H7 (cell line): Measurements from ENCODE around the gene OR8K1. TPM values are rescaled to one million over a fixed set of nuclear protein-coding genes. Genes with fewer than 3 reads are reported as not detected.
A peak's percentile ranks its signal among the peaks of the same experiment; 100 is the strongest.

ENCODE experiments used
- DNase-seq: peaks from one replicate; pipeline ENCODE4 v3.0.0; 2012
- H3K27me3 ChIP-seq: 2 replicates; pipeline ENCODE4 v1.6.0; 2011; ENCODE audit warnings: mild to moderate bottlenecking, low read length; ENCODE audit not compliant: control insufficient read depth, insufficient read depth
- H3K36me3 ChIP-seq: replicated peaks from 2 replicates; pipeline ENCODE4 v1.5.1; 2011; ENCODE audit warnings: low read length; ENCODE audit not compliant: control insufficient read depth, insufficient read depth
- H3K4me3 ChIP-seq: 2 replicates; pipeline ENCODE4 v1.5.1; 2011; ENCODE audit warnings: low read depth, mild to moderate bottlenecking, control low read depth, low read length, moderate library complexity; ENCODE audit not compliant: insufficient read depth
- total RNA-seq: library from RNA; depleted of rRNA; stranded (reverse); fragments of >200 nt; shearing (Covaris generic); gene quantifications from 2 replicates; pipeline ENCODE4 v1.2.3, GENCODE V29; 2014; rRNA removed

Gene OR8K1
- total RNA-seq, result not detected in 2 replicates

- Histone ChIP-seq H3K4me3 (no peak within 1 kb of the TSS), H3K27me3 (no peaks in the 10 kb centered on the region), H3K36me3 (no peaks in the 10 kb centered on the region)
- no peak for DNase-seq
These were observed at the start of gene OR8K1 for GRCh38 chr11:56345739-56346138. Gene OR8K1, plus strand, starts transcription at chr11:56346039. Its CDS starts 0 bp downstream, at chr11:56346039.

- no peak for DNase-seq
- H3K4me3 ChIP-seq, result no peak overlapping the region
- H3K36me3 ChIP-seq, result no peaks in the 10 kb centered on the region
- H3K27me3 ChIP-seq, result no peaks in the 10 kb centered on the region
These were observed 48.9 kb upstream of the OR8K1 start for GRCh38 chr11:56296898-56297297.

- Histone ChIP-seq H3K4me3 (no peak overlapping the region), H3K27me3 (no peaks in the 10 kb centered on the region), H3K36me3 (no peaks in the 10 kb centered on the region)
- no peak for DNase-seq
These were observed 38.0 kb upstream of the OR8K1 start for GRCh38 chr11:56307836-56308235.

GRCh38 chr11:56314844-56315243 lies 31.0 kb upstream of the OR8K1 start, which contains the start of gene OR8K3:
Gene OR8K3, plus strand, starts transcription at chr11:56315144. Its CDS starts 3,163 bp downstream, at chr11:56318307.
- H3K27me3 ChIP-seq, result no peaks in the 10 kb centered on the region
- no peaks in the 10 kb centered on the region for H3K36me3 ChIP-seq
- no peak for DNase-seq
- no peak within 1 kb of the TSS for H3K4me3 ChIP-seq

GRCh38 chr11:56331861-56332491 lies 13.9 kb upstream of the OR8K1 start:
- Histone ChIP-seq H3K4me3 (no peak overlapping the region), H3K27me3 (no peaks in the 10 kb centered on the region), H3K36me3 (no peaks in the 10 kb centered on the region)
- peak; percentile 24 for DNase-seq

GRCh38 chr11:56333156-56333555 lies 12.7 kb upstream of the OR8K1 start:
- H3K36me3 ChIP-seq, result no peaks in the 10 kb centered on the region; the same call in 1 of the 2 replicates
- H3K27me3 ChIP-seq, result no peaks in the 10 kb centered on the region
- no peak for DNase-seq
- no peak overlapping the region for H3K4me3 ChIP-seq

- DNase-seq, result no peak
- H3K4me3 ChIP-seq, result no peak overlapping the region
These were observed 5.5 kb upstream of the OR8K1 start for GRCh38 chr11:56340289-56340688.

GRCh38 chr11:56353991-56354390 lies 8.2 kb downstream of the OR8K1 start, which contains the start of gene OR8J1:
Gene OR8J1, plus strand, starts transcription at chr11:56354291. Its CDS starts 5,956 bp downstream, at chr11:56360247.
- Histone ChIP-seq H3K27me3 (no peaks in the 10 kb centered on the region), H3K4me3 (no peak within 1 kb of the TSS), H3K36me3 (no peaks in the 10 kb centered on the region)
- no peak for DNase-seq

More at GRCh38 chr11:56340289-56340688, 5.5 kb upstream of the OR8K1 start:
- H3K36me3 ChIP-seq, result no peaks in the 10 kb centered on the region; the same call in 1 of the 2 replicates
- H3K27me3 ChIP-seq, result no peaks in the 10 kb centered on the region

- Histone ChIP-seq H3K4me3 (no peak within 1 kb of the TSS), H3K36me3 (no peaks in the 10 kb centered on the region), H3K27me3 (no peaks in the 10 kb centered on the region)
- DNase-seq, result no peak
These were observed 29.5 kb downstream of the OR8K1 start, which contains the start of gene OR8U1 for GRCh38 chr11:56375324-56375723. Gene OR8U1, plus strand, starts transcription at chr11:56375624. Its CDS starts 0 bp downstream, at chr11:56375624.

GRCh38 chr11:56380120-56380519 lies 34.3 kb downstream of the OR8K1 start:
- H3K4me3 ChIP-seq, result no peak overlapping the region
- no peaks in the 10 kb centered on the region for H3K27me3 ChIP-seq
- no peak for DNase-seq
- no peaks in the 10 kb centered on the region for H3K36me3 ChIP-seq

GRCh38 chr11:56394381-56394780 lies 48.5 kb downstream of the OR8K1 start:
- Histone ChIP-seq H3K27me3 (no peaks in the 10 kb centered on the region), H3K4me3 (no peak overlapping the region), H3K36me3 (no peaks in the 10 kb centered on the region)
- DNase-seq, result no peak

GRCh38 chr11:56396047-56396446 lies 50.2 kb downstream of the OR8K1 start:
- DNase-seq, result peak; percentile 16
- Histone ChIP-seq H3K4me3 (no peak overlapping the region), H3K36me3 (no peaks in the 10 kb centered on the region), H3K27me3 (no peaks in the 10 kb centered on the region)

Other genes starting within 250 kb of the OR8K1 start
- not detected in 2 replicates for gene OR8H2, start 242.4 kb upstream of the OR8K1 start, total RNA-seq
- gene OR8H3, start 223.7 kb upstream of the OR8K1 start, total RNA-seq, result not detected in 2 replicates
- gene OR8J3, start 205.8 kb upstream of the OR8K1 start, total RNA-seq, result not detected in 2 replicates
- not detected in 2 replicates for gene OR8K5, start 185.7 kb upstream of the OR8K1 start, total RNA-seq
- not detected in 2 replicates for gene OR5J2, start 169.4 kb upstream of the OR8K1 start, total RNA-seq
- not detected in 2 replicates for gene OR5T2, start 111.8 kb upstream of the OR8K1 start, total RNA-seq
- not detected in 2 replicates for gene OR5T3, start 93.8 kb upstream of the OR8K1 start, total RNA-seq
- not detected in 2 replicates for gene OR5T1, start 71.9 kb upstream of the OR8K1 start, total RNA-seq
- gene OR8H1, start 53.8 kb upstream of the OR8K1 start, total RNA-seq, result not detected in 2 replicates
- not detected in 2 replicates for gene OR8K3, start 30.9 kb upstream of the OR8K1 start, total RNA-seq
- gene OR8J1, start 8.3 kb downstream of the OR8K1 start, total RNA-seq, result not detected in 2 replicates
- gene OR8U1, start 29.6 kb downstream of the OR8K1 start, total RNA-seq, result not detected in 2 replicates
- gene OR5AL1, start 66.7 kb downstream of the OR8K1 start, total RNA-seq, result not detected in 2 replicates
- not detected in 2 replicates for gene OR5M3, start 127.3 kb downstream of the OR8K1 start, total RNA-seq
- not detected in 2 replicates for gene OR5M8, start 145.3 kb downstream of the OR8K1 start, total RNA-seq
- not detected in 2 replicates for gene OR5M11, start 197.2 kb downstream of the OR8K1 start, total RNA-seq
- not detected in 2 replicates for gene OR5M10, start 231.7 kb downstream of the OR8K1 start, total RNA-seq